HCT116 (cell line): ENCODE measurements around the gene KRTAP3-3. TPM values are rescaled to one million over a fixed set of nuclear protein-coding genes. Genes with fewer than 3 reads are reported as not detected.

Source experiments
- ATAC-seq: fragments of 200-7000 bp; cut with Tn5 transposase; 2 replicates; pipeline ENCODE4 v1.9.1; 2020; ENCODE audit warnings: mild to moderate bottlenecking, moderate library complexity
- BruUV-seq: library from RNA; stranded (reverse); fragments of 400-500 nt; replicated peaks from 2 replicates; lab custom pipeline; 2021; lab: Mats Ljungman, UMichigan
- CTCF ChIA-PET: fragments of 300-600 bp; sonication (Branson Sonifier 250); formaldehyde crosslinking; loops from one replicate; lab custom pipeline; 2021; ENCODE audit warnings: antibody characterized with exemption; lab: Charles Lee
- POLR2A ChIA-PET: fragments of 300-600, 350-600 bp; sonication (Branson Sonifier 250); formaldehyde crosslinking; loops from one replicate; lab custom pipeline; 2021; ENCODE audit warnings: antibody characterized with exemption; lab: Charles Lee
- RAD21 ChIA-PET, 2 experiments: fragments of 300-600 bp; sonication (Branson Sonifier 250); formaldehyde crosslinking; loops; one replicate each; lab custom pipeline; 2023; ENCODE audit warnings: low total read pairs in 2 of 2; ENCODE audit not compliant: uncharacterized antibody in 2 of 2, unreplicated experiment in 2 of 2, low non-redundant PET in 1 of 2; lab: Charles Lee
- DNase-seq: peaks from one replicate; pipeline ENCODE4 v3.0.0-alpha.2; 2010; ENCODE audit warnings: low read depth, low spot score
- H2AFZ ChIP-seq: fragments of 200-600 bp; shearing (Covaris generic), sonication (generic); 2 replicates; pipeline ENCODE4 v1.6.1; 2017; ENCODE audit warnings: low read depth, mixed run types, mixed read lengths, antibody characterized with exemption, low read length; ENCODE audit not compliant: poor library complexity, severe bottlenecking
- H3K27ac ChIP-seq: 2 replicates; pipeline ENCODE4 v1.5.1; 2012; ENCODE audit warnings: low read depth, low read length
- H3K27me3 ChIP-seq: fragments of 200-600 bp; sonication (generic); 2 replicates; pipeline ENCODE4 v1.6.1; 2016; ENCODE audit warnings: mixed run types, low read length, mixed read lengths; ENCODE audit not compliant: insufficient read depth
- H3K36me3 ChIP-seq, 2 experiments: fragments of 200-500 bp in 1 of 2; fragments of 200-600 bp in 1 of 2; sonication (Bioruptor generic) in 1 of 2; sonication (generic) in 1 of 2; 2 replicates each; pipeline versions ENCODE4 v1.5.1 to v1.6.1; 2014 to 2016; ENCODE audit warnings: low read length in 2 of 2, inconsistent platforms in 1 of 2, mixed read lengths in 1 of 2, mixed run types in 1 of 2; ENCODE audit not compliant: insufficient read depth in 2 of 2, control insufficient read depth in 1 of 2
- H3K4me1 ChIP-seq, 2 experiments: fragments of 200-600 bp in 1 of 2; sonication (generic) in 1 of 2; 2 replicates each; pipeline versions ENCODE4 v1.5.1 to v1.6.1; 2012 to 2017; ENCODE audit warnings: low read length in 2 of 2, inconsistent platforms in 1 of 2, mild to moderate bottlenecking in 1 of 2, mixed read lengths in 1 of 2, mixed run types in 1 of 2, moderate library complexity in 1 of 2; ENCODE audit not compliant: insufficient read depth in 2 of 2, control insufficient read depth in 1 of 2
- H3K4me2 ChIP-seq: fragments of 200-600 bp; sonication (generic); 2 replicates; pipeline ENCODE4 v1.6.1; 2017; ENCODE audit warnings: mixed run types, low read length, mixed read lengths
- H3K4me3 ChIP-seq, 2 experiments: fragments of 200-600 bp in 1 of 2; sonication (generic) in 1 of 2; replicated peaks in 1 of 2; 2 replicates each; pipeline ENCODE4 v1.5.1; 2011 to 2016; ENCODE audit warnings: low read length in 2 of 2, control low read depth in 1 of 2, low read depth in 1 of 2, mild to moderate bottlenecking in 1 of 2, mixed read lengths in 1 of 2, mixed run types in 1 of 2
- H3K79me2 ChIP-seq: fragments of 200-600 bp; sonication (generic); 2 replicates; pipeline ENCODE4 v1.6.1; 2017; ENCODE audit warnings: mild to moderate bottlenecking, mixed run types, low read length, moderate library complexity, mixed read lengths; ENCODE audit not compliant: insufficient read depth
- H3K9ac ChIP-seq: fragments of 200-600 bp; sonication (generic); 2 replicates; pipeline ENCODE4 v1.6.1; 2016; ENCODE audit warnings: low read length, mixed read lengths
- H3K9me2 ChIP-seq: fragments of 200-600 bp; sonication (generic), shearing (Covaris generic); 2 replicates; pipeline ENCODE4 v1.6.1; 2017; ENCODE audit warnings: mixed run types, mild to moderate bottlenecking, moderate library complexity; ENCODE audit not compliant: insufficient read depth
- H3K9me3 ChIP-seq, 2 experiments: fragments of 200-500 bp in 1 of 2; fragments of 200-600 bp in 1 of 2; sonication (Bioruptor generic) in 1 of 2; sonication (generic) in 1 of 2; 2 replicates each; pipeline ENCODE4 v1.6.1; 2014 to 2017; ENCODE audit warnings: low read length in 2 of 2, mixed read lengths in 2 of 2, inconsistent platforms in 1 of 2, low read depth in 1 of 2, mild to moderate bottlenecking in 1 of 2, mixed run types in 1 of 2, moderate library complexity in 1 of 2; ENCODE audit not compliant: control insufficient read depth in 1 of 2, insufficient read depth in 1 of 2
- H4K20me1 ChIP-seq: fragments of 200-600 bp; sonication (generic), shearing (Covaris generic); 2 replicates; pipeline ENCODE4 v1.6.1; 2017; ENCODE audit warnings: mixed run types, mild to moderate bottlenecking, moderate library complexity; ENCODE audit not compliant: insufficient read depth
- CBX3 ChIP-seq: IDR thresholded peaks from 2 replicates; pipeline ENCODE4 v1.6.1; 2012; ENCODE audit warnings: low read depth
- CEBPB ChIP-seq: IDR thresholded peaks from 2 replicates; pipeline ENCODE4 v1.6.1; 2012; ENCODE audit warnings: low read depth
- EGR1 ChIP-seq: IDR thresholded peaks from 2 replicates; pipeline ENCODE4 v1.6.1; 2012; ENCODE audit warnings: low read depth
- ELF1 ChIP-seq: IDR thresholded peaks from 2 replicates; pipeline ENCODE4 v1.6.1; 2012; ENCODE audit warnings: low read depth, borderline replicate concordance
- EZH2 ChIP-seq: fragments of 200-600 bp; sonication (generic); IDR thresholded peaks from 2 replicates; pipeline ENCODE4 v1.6.1; 2017; ENCODE audit warnings: antibody characterized with exemption, mixed run types
- EZH2phosphoT487 ChIP-seq: fragments of 200-600 bp; IDR thresholded peaks from 2 replicates; pipeline ENCODE4 v1.6.1; 2018; ENCODE audit warnings: antibody characterized with exemption, borderline replicate concordance
- FOSL1 ChIP-seq: IDR thresholded peaks from 2 replicates; pipeline ENCODE4 v1.6.1; 2012; ENCODE audit warnings: low read depth
- POLR2A ChIP-seq: IDR thresholded peaks from 2 replicates; pipeline ENCODE4 v1.7.0; 2011; ENCODE audit warnings: borderline replicate concordance; ENCODE audit not compliant: insufficient read depth, insufficient read length; ENCODE audit errors: extremely low read depth
- POLR2AphosphoS5 ChIP-seq: IDR thresholded peaks from 2 replicates; pipeline ENCODE4 v1.6.1; 2011; ENCODE audit warnings: mild to moderate bottlenecking, low read depth, low read length, moderate library complexity
- SIN3A ChIP-seq: IDR thresholded peaks from 2 replicates; pipeline ENCODE4 v1.6.1; 2012; ENCODE audit warnings: low read depth
- SP1 ChIP-seq: IDR thresholded peaks from 2 replicates; pipeline ENCODE4 v1.6.1; 2012; ENCODE audit warnings: low read depth
- SRF ChIP-seq: IDR thresholded peaks from 2 replicates; pipeline ENCODE4 v1.6.1; 2012; ENCODE audit warnings: low read depth
- YY1 ChIP-seq: IDR thresholded peaks from 2 replicates; pipeline ENCODE4 v1.6.1; 2011; ENCODE audit warnings: low read length, low read depth, moderate library complexity, mild to moderate bottlenecking; ENCODE audit not compliant: insufficient replicate concordance; ENCODE audit errors: extremely low read depth
- ZFX ChIP-seq: fragments of 450-650 bp; IDR thresholded peaks from 2 replicates; pipeline ENCODE4 v1.6.1; 2017
- intact Hi-C: fragments of 100-400 bp; cut with micrococcal nuclease; formaldehyde crosslinking; loops from 2 replicates; pipeline ENCODE4 v1.10.0; 2022
- total RNA-seq: library from RNA; stranded (reverse); gene quantifications from one replicate; pipeline ENCODE4 v1.2.1, GENCODE V29; 2021; ENCODE audit not compliant: unreplicated experiment
- TF ChIP-seq, protein P1 (sequence below), 3 experiments: fragments of 200-600 bp in 1 of 3; sonication (generic) in 1 of 3; IDR thresholded peaks in 2 of 3; conservative IDR thresholded peaks in 1 of 3; 2 replicates each; pipeline ENCODE4 v1.5.1; 2012 to 2017; ENCODE audit warnings: low read depth in 2 of 3, low read length in 2 of 3, antibody characterized with exemption in 1 of 3, borderline replicate concordance in 1 of 3, control low read depth in 1 of 3, mild to moderate bottlenecking in 1 of 3, mixed read lengths in 1 of 3, mixed run types in 1 of 3, moderate library complexity in 1 of 3; ENCODE audit not compliant: insufficient read depth in 1 of 3
- TF ChIP-seq, protein P2 (sequence below): IDR thresholded peaks from 2 replicates; pipeline ENCODE4 v1.6.1; 2012
- TF ChIP-seq, protein P3 (sequence below): IDR thresholded peaks from 2 replicates; pipeline ENCODE4 v1.6.1; 2011; ENCODE audit warnings: mild to moderate bottlenecking, low read length, moderate library complexity; ENCODE audit not compliant: insufficient replicate concordance; ENCODE audit errors: extremely low read depth
- TF ChIP-seq, protein P4 (sequence below): IDR thresholded peaks from 2 replicates; pipeline ENCODE4 v1.6.1; 2012; ENCODE audit warnings: low read depth

The KRTAP3-3 gene
- total RNA-seq, 1 experiment from 2014 or later, result not detected

DNA sequence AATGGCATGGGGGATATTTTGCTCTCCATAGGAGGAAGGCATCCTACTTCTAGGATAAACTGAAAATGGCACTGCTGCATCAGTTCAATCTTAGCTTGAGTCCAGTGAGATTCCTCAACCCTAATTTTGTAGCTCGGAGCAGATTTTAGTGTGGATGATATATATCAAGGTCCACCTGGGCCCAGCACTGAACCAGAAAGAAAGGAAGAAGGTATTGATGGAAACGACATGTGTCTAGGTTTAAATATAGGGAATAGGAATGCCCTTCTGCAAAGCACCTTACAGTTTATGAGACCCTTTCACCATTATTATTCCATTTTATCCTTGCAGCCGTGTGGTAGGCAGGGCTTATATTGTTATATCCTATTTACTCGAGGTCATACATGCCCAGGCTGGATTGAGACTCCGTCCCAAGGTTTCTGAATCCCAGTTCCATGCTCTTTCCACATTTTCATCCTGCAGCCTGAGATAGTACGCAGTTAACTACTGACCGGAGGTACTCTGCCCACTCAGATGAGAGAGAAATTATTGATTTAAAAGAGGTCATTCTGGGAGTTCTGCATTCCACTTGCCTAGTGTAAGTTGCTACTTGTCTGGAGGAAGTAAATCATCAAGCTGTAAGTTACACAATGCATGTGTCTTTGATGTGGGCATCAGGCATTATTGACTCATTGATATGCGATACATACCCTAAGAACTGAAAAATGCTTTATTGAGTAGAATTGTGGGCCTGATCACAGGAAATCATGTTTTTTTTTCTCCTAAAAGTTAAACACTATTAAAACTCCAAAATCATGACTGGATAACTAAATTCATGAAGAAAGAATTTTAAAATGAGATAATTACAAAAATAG lies 37.3 kb downstream of the KRTAP3-3 start:
- Histone ChIP-seq H3K27ac (peak overlapping the region; percentile 99), H3K79me2 (no peaks in the 10 kb centered on the region), H3K4me3 (peak overlapping the region in 1 of 2 experiments; percentile 5; a peak in 2 of 4 replicates), H3K36me3 (peaks cover 0 to 12% of the 10 kb centered on the region in 2 experiments; a peak in 2 of 4 replicates), H2AFZ (no peak overlapping the region), H3K4me1 (peaks cover 86 to 88% of the 10 kb centered on the region in 2 experiments), H3K4me2 (peak overlapping the region; percentile 54), H4K20me1 (no peaks in the 10 kb centered on the region), H3K9ac (peak overlapping the region; percentile 63), H3K9me3 (peaks cover 0 to under 1% of the 10 kb centered on the region in 2 experiments; a peak in 1 of 4 replicates), H3K9me2 (no peaks in the 10 kb centered on the region), H3K27me3 (no peaks in the 10 kb centered on the region)
- ChIA-PET CTCF (interaction anchor here (1.6 kb wide), 1 partner anchor 44 kb away, joined by 4 read pairs; no protein-coding TSS in a partner anchor), RAD21 (no interaction called here), POLR2A (interaction anchor here (0.6 to 1.2 kb wide), 4 partner anchors 8 to 592 kb away, joined by 3 read pairs; no protein-coding TSS in a partner anchor)
- TSS peak; percentile 94 for BruUV-seq
- ATAC-seq (peak; percentile 90), DNase-seq (peak; percentile 98)
- intact Hi-C loops, result loop anchor here (2.0 kb wide), 1 partner anchor 42 kb away; no protein-coding TSS in a partner anchor
- TF ChIP-seq ELF1 (no peak; the same call in 1 of the 2 replicates), EGR1 (peak; percentile 92), YY1 (peak; percentile 77), CEBPB (peak; percentile 100), SIN3A (peak; percentile 90), FOSL1 (peak; percentile 96), EZH2phosphoT487 (no peak), CBX3 (peak; percentile 97), EZH2 (no peak), POLR2A (no peak), SRF (peak; percentile 77; the same call in 1 of the 2 replicates), POLR2AphosphoS5 (peak; percentile 72), ZFX (no peak), SP1 (peak; percentile 100)
- TF ChIP-seq, protein P1, sequence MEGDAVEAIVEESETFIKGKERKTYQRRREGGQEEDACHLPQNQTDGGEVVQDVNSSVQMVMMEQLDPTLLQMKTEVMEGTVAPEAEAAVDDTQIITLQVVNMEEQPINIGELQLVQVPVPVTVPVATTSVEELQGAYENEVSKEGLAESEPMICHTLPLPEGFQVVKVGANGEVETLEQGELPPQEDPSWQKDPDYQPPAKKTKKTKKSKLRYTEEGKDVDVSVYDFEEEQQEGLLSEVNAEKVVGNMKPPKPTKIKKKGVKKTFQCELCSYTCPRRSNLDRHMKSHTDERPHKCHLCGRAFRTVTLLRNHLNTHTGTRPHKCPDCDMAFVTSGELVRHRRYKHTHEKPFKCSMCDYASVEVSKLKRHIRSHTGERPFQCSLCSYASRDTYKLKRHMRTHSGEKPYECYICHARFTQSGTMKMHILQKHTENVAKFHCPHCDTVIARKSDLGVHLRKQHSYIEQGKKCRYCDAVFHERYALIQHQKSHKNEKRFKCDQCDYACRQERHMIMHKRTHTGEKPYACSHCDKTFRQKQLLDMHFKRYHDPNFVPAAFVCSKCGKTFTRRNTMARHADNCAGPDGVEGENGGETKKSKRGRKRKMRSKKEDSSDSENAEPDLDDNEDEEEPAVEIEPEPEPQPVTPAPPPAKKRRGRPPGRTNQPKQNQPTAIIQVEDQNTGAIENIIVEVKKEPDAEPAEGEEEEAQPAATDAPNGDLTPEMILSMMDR (IDR thresholded peaks at IDR 0.05 in 2 of 3, conservative IDR thresholded peaks at IDR 0.05 in 1 of 3; ENCODE audit: borderline replicate concordance in 1 of 3, insufficient read depth in 1 of 3, low read depth in 2 of 3, low read length in 2 of 3), result no peak
- TF ChIP-seq, protein P2, sequence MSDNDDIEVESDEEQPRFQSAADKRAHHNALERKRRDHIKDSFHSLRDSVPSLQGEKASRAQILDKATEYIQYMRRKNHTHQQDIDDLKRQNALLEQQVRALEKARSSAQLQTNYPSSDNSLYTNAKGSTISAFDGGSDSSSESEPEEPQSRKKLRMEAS, result peak; percentile 73
- TF ChIP-seq, protein P3, sequence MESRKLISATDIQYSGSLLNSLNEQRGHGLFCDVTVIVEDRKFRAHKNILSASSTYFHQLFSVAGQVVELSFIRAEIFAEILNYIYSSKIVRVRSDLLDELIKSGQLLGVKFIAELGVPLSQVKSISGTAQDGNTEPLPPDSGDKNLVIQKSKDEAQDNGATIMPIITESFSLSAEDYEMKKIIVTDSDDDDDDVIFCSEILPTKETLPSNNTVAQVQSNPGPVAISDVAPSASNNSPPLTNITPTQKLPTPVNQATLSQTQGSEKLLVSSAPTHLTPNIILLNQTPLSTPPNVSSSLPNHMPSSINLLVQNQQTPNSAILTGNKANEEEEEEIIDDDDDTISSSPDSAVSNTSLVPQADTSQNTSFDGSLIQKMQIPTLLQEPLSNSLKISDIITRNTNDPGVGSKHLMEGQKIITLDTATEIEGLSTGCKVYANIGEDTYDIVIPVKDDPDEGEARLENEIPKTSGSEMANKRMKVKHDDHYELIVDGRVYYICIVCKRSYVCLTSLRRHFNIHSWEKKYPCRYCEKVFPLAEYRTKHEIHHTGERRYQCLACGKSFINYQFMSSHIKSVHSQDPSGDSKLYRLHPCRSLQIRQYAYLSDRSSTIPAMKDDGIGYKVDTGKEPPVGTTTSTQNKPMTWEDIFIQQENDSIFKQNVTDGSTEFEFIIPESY, result peak; percentile 86
- TF ChIP-seq, protein P4, sequence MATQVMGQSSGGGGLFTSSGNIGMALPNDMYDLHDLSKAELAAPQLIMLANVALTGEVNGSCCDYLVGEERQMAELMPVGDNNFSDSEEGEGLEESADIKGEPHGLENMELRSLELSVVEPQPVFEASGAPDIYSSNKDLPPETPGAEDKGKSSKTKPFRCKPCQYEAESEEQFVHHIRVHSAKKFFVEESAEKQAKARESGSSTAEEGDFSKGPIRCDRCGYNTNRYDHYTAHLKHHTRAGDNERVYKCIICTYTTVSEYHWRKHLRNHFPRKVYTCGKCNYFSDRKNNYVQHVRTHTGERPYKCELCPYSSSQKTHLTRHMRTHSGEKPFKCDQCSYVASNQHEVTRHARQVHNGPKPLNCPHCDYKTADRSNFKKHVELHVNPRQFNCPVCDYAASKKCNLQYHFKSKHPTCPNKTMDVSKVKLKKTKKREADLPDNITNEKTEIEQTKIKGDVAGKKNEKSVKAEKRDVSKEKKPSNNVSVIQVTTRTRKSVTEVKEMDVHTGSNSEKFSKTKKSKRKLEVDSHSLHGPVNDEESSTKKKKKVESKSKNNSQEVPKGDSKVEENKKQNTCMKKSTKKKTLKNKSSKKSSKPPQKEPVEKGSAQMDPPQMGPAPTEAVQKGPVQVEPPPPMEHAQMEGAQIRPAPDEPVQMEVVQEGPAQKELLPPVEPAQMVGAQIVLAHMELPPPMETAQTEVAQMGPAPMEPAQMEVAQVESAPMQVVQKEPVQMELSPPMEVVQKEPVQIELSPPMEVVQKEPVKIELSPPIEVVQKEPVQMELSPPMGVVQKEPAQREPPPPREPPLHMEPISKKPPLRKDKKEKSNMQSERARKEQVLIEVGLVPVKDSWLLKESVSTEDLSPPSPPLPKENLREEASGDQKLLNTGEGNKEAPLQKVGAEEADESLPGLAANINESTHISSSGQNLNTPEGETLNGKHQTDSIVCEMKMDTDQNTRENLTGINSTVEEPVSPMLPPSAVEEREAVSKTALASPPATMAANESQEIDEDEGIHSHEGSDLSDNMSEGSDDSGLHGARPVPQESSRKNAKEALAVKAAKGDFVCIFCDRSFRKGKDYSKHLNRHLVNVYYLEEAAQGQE, result no peak
